BLaER1 (cell line): ENCODE data around the gene IER2.

Experiments used
- H3K27ac ChIP-seq: shearing (Covaris generic); formaldehyde crosslinking; 2 replicates; pipeline ENCODE4 v1.8.1; 2022
- H3K27me3 ChIP-seq: shearing (Covaris generic); formaldehyde crosslinking; 2 replicates; pipeline ENCODE4 v1.8.1; 2022
- H3K36me3 ChIP-seq: shearing (Covaris generic); formaldehyde crosslinking; 2 replicates; pipeline ENCODE4 v1.8.1; 2022
- H3K4me1 ChIP-seq: shearing (Covaris generic); formaldehyde crosslinking; 2 replicates; pipeline ENCODE4 v1.8.1; 2022
- H3K4me2 ChIP-seq: shearing (Covaris generic); formaldehyde crosslinking; 2 replicates; pipeline ENCODE4 v1.8.1; 2022
- H3K4me3 ChIP-seq: shearing (Covaris generic); formaldehyde crosslinking; 2 replicates; pipeline ENCODE4 v1.8.1; 2022
- H3K9ac ChIP-seq: shearing (Covaris generic); formaldehyde crosslinking; 2 replicates; pipeline ENCODE4 v1.8.1; 2022
- H3K9me3 ChIP-seq: shearing (Covaris generic); formaldehyde crosslinking; 2 replicates; pipeline ENCODE4 v1.8.1; 2022
- H4K20me1 ChIP-seq: shearing (Covaris generic); formaldehyde crosslinking; 2 replicates; pipeline ENCODE4 v1.8.1; 2022
- Cebpa-rat ChIP-seq: shearing (Covaris generic); IDR thresholded peaks from 2 replicates; pipeline ENCODE4 v1.8.1; 2022

Gene IER2

GRCh38 chr19:13127811-13128575, 22.2 kb upstream of the IER2 start:
- no peak overlapping the region for H3K4me3 ChIP-seq
- peaks cover 100% of the 10 kb centered on the region for H4K20me1 ChIP-seq
- peak overlapping the region; percentile 9; the same call in 1 of the 2 replicates for H3K9ac ChIP-seq
- H3K9me3 ChIP-seq = no peaks in the 10 kb centered on the region
- TF ChIP-seq Cebpa-rat = no peak
- H3K27me3 ChIP-seq = no peaks in the 10 kb centered on the region
- H3K4me2 ChIP-seq = peak overlapping the region; percentile 45
- peaks cover 88% of the 10 kb centered on the region for H3K36me3 ChIP-seq
- H3K4me1 ChIP-seq = peaks cover 47% of the 10 kb centered on the region
- peak overlapping the region; percentile 45; the same call in 1 of the 2 replicates for H3K27ac ChIP-seq

GRCh38 chr19:13128583-13128982, 21.6 kb upstream of the IER2 start:
- peaks cover 88% of the 10 kb centered on the region for H3K36me3 ChIP-seq
- peaks cover 100% of the 10 kb centered on the region for H4K20me1 ChIP-seq
- TF ChIP-seq Cebpa-rat = no peak

GRCh38 chr19:13129384-13129783, 20.8 kb upstream of the IER2 start:
- Histone ChIP-seq H4K20me1 (peaks cover 100% of the 10 kb centered on the region), H3K4me2 (no peak overlapping the region), H3K9ac (no peak overlapping the region), H3K4me3 (no peak overlapping the region), H3K27me3 (no peaks in the 10 kb centered on the region), H3K27ac (no peak overlapping the region), H3K9me3 (no peaks in the 10 kb centered on the region), H3K4me1 (peaks cover 46% of the 10 kb centered on the region), H3K36me3 (peaks cover 88% of the 10 kb centered on the region)
- TF ChIP-seq Cebpa-rat = no peak

More at GRCh38 chr19:13128583-13128982, 21.6 kb upstream of the IER2 start:
- no peaks in the 10 kb centered on the region for H3K27me3 ChIP-seq
- H3K4me2 ChIP-seq = no peak overlapping the region; the same call in 1 of the 2 replicates
- no peak overlapping the region; the same call in 1 of the 2 replicates for H3K9ac ChIP-seq
- H3K4me1 ChIP-seq = peaks cover 47% of the 10 kb centered on the region
- H3K27ac ChIP-seq = peak overlapping the region; percentile 45; the same call in 1 of the 2 replicates
- no peaks in the 10 kb centered on the region for H3K9me3 ChIP-seq
- H3K4me3 ChIP-seq = no peak overlapping the region

GRCh38 chr19:13130886-13131490, 19.2 kb upstream of the IER2 start:
- no peak overlapping the region for H3K27ac ChIP-seq
- no peaks in the 10 kb centered on the region for H3K9me3 ChIP-seq
- peaks cover 100% of the 10 kb centered on the region for H4K20me1 ChIP-seq
- no peak overlapping the region for H3K4me3 ChIP-seq
- peaks cover 88% of the 10 kb centered on the region for H3K36me3 ChIP-seq
- no peak overlapping the region for H3K4me2 ChIP-seq
- no peaks in the 10 kb centered on the region for H3K27me3 ChIP-seq
- H3K9ac ChIP-seq = no peak overlapping the region
- H3K4me1 ChIP-seq = peaks cover 35% of the 10 kb centered on the region
- no peak for TF ChIP-seq Cebpa-rat

- Histone ChIP-seq H4K20me1 (peaks cover 100% of the 10 kb centered on the region), H3K9me3 (no peaks in the 10 kb centered on the region), H3K36me3 (peaks cover 95% of the 10 kb centered on the region), H3K4me3 (no peak overlapping the region), H3K9ac (no peak overlapping the region), H3K4me2 (no peak overlapping the region), H3K27me3 (no peaks in the 10 kb centered on the region), H3K4me1 (peaks cover 20% of the 10 kb centered on the region), H3K27ac (no peak overlapping the region)
- no peak for TF ChIP-seq Cebpa-rat
These were observed 17.6 kb upstream of the IER2 start for GRCh38 chr19:13132471-13133180.

GRCh38 chr19:13133241-13133870, 16.9 kb upstream of the IER2 start:
- H3K9me3 ChIP-seq = no peaks in the 10 kb centered on the region
- H3K9ac ChIP-seq = no peak overlapping the region
- H3K27ac ChIP-seq = no peak overlapping the region
- no peak overlapping the region for H3K4me2 ChIP-seq
- H3K4me3 ChIP-seq = no peak overlapping the region
- no peaks in the 10 kb centered on the region for H3K27me3 ChIP-seq
- H4K20me1 ChIP-seq = peaks cover 100% of the 10 kb centered on the region
- H3K4me1 ChIP-seq = peaks cover 20% of the 10 kb centered on the region
- TF ChIP-seq Cebpa-rat = no peak
- peaks cover 96% of the 10 kb centered on the region for H3K36me3 ChIP-seq

GRCh38 chr19:13134626-13135025, 15.6 kb upstream of the IER2 start:
- Histone ChIP-seq H3K9ac (no peak overlapping the region), H3K27me3 (no peaks in the 10 kb centered on the region), H3K27ac (no peak overlapping the region), H3K4me2 (no peak overlapping the region), H4K20me1 (peaks cover 93% of the 10 kb centered on the region), H3K4me1 (peaks cover 19% of the 10 kb centered on the region), H3K36me3 (peaks cover 88% of the 10 kb centered on the region), H3K4me3 (no peak overlapping the region), H3K9me3 (no peaks in the 10 kb centered on the region)
- no peak for TF ChIP-seq Cebpa-rat

GRCh38 chr19:13135068-13136062, 14.8 kb upstream of the IER2 start:
- peaks cover 85% of the 10 kb centered on the region for H4K20me1 ChIP-seq
- no peak for TF ChIP-seq Cebpa-rat
- no peaks in the 10 kb centered on the region for H3K27me3 ChIP-seq
- H3K9me3 ChIP-seq = no peaks in the 10 kb centered on the region
- no peak overlapping the region for H3K9ac ChIP-seq
- peaks cover 22% of the 10 kb centered on the region for H3K4me1 ChIP-seq
- H3K36me3 ChIP-seq = peaks cover 82% of the 10 kb centered on the region
- H3K4me2 ChIP-seq = no peak overlapping the region
- H3K4me3 ChIP-seq = no peak overlapping the region
- H3K27ac ChIP-seq = no peak overlapping the region
